BLaER1 (cell line): Measurements from ENCODE around the gene PCDHB10.
"Not testable (repeated sequence)": the region's sequence is repeated elsewhere in the genome, so short reads cannot be mapped to it uniquely, and the experiment has no call there.

ENCODE experiments used
- H3K27ac ChIP-seq: shearing (Covaris generic); formaldehyde crosslinking; 2 replicates; pipeline ENCODE4 v1.8.1; 2022
- H3K27me3 ChIP-seq: shearing (Covaris generic); formaldehyde crosslinking; 2 replicates; pipeline ENCODE4 v1.8.1; 2022
- H3K36me3 ChIP-seq: shearing (Covaris generic); formaldehyde crosslinking; 2 replicates; pipeline ENCODE4 v1.8.1; 2022
- H3K4me1 ChIP-seq: shearing (Covaris generic); formaldehyde crosslinking; 2 replicates; pipeline ENCODE4 v1.8.1; 2022
- H3K4me2 ChIP-seq: shearing (Covaris generic); formaldehyde crosslinking; 2 replicates; pipeline ENCODE4 v1.8.1; 2022
- H3K4me3 ChIP-seq: shearing (Covaris generic); formaldehyde crosslinking; 2 replicates; pipeline ENCODE4 v1.8.1; 2022
- H3K9ac ChIP-seq: shearing (Covaris generic); formaldehyde crosslinking; 2 replicates; pipeline ENCODE4 v1.8.1; 2022
- H3K9me3 ChIP-seq: shearing (Covaris generic); formaldehyde crosslinking; 2 replicates; pipeline ENCODE4 v1.8.1; 2022
- H4K20me1 ChIP-seq: shearing (Covaris generic); formaldehyde crosslinking; 2 replicates; pipeline ENCODE4 v1.8.1; 2022
- Cebpa-rat ChIP-seq: shearing (Covaris generic); IDR thresholded peaks from 2 replicates; pipeline ENCODE4 v1.8.1; 2022

PCDHB10 gene

GRCh38 chr5:141192110-141192725 lies at the start of gene PCDHB10:
Gene PCDHB10 (plus strand): TSS chr5:141192353. CDS start chr5:141192553, 200 bp downstream.
- H3K4me1 ChIP-seq: no peaks in the 10 kb centered on the region
- H3K9me3 ChIP-seq: peaks cover 61% of the 10 kb centered on the region
- H3K27me3 ChIP-seq: no peaks in the 10 kb centered on the region
- TF ChIP-seq Cebpa-rat: no peak
- H4K20me1 ChIP-seq: no peaks in the 10 kb centered on the region
- H3K4me3 ChIP-seq: no peak within 1 kb of the TSS
- H3K27ac ChIP-seq: no peak within 1 kb of the TSS
- H3K9ac ChIP-seq: no peak within 1 kb of the TSS
- H3K4me2 ChIP-seq: no peak within 1 kb of the TSS
- H3K36me3 ChIP-seq: no peaks in the 10 kb centered on the region

- H4K20me1 ChIP-seq: no peaks in the 10 kb centered on the region
- TF ChIP-seq Cebpa-rat: no peak
- H3K27me3 ChIP-seq: no peaks in the 10 kb centered on the region
- H3K4me2 ChIP-seq: no peak within 1 kb of the TSS
- no peaks in the 10 kb centered on the region for H3K4me1 ChIP-seq
- no peaks in the 10 kb centered on the region for H3K36me3 ChIP-seq
- H3K4me3 ChIP-seq: no peak within 1 kb of the TSS
- no peak within 1 kb of the TSS for H3K9ac ChIP-seq
- H3K9me3 ChIP-seq: peaks cover 35% of the 10 kb centered on the region
- no peak within 1 kb of the TSS for H3K27ac ChIP-seq
Measured at GRCh38 chr5:141149812-141150211, 42.3 kb upstream of the PCDHB10 start, which contains the start of gene PCDHB6. Gene PCDHB6 (plus strand): TSS chr5:141150057. CDS start chr5:141150258, 201 bp downstream.

- Histone ChIP-seq H3K9me3 (peaks cover 36% of the 10 kb centered on the region), H4K20me1 (no peaks in the 10 kb centered on the region), H3K4me2 (no peak overlapping the region), H3K9ac (no peak overlapping the region), H3K27ac (no peak overlapping the region), H3K36me3 (no peaks in the 10 kb centered on the region), H3K4me1 (no peaks in the 10 kb centered on the region), H3K4me3 (no peak overlapping the region), H3K27me3 (no peaks in the 10 kb centered on the region)
- no peak for TF ChIP-seq Cebpa-rat
Measured at GRCh38 chr5:141150224-141150992, 41.7 kb upstream of the PCDHB10 start.

GRCh38 chr5:141150993-141151325 lies 41.2 kb upstream of the PCDHB10 start:
- Histone ChIP-seq H3K9me3 (peaks cover 41% of the 10 kb centered on the region), H3K4me2 (no peak overlapping the region), H3K4me3 (no peak overlapping the region), H3K36me3 (no peaks in the 10 kb centered on the region), H3K27ac (no peak overlapping the region), H3K9ac (no peak overlapping the region), H4K20me1 (no peaks in the 10 kb centered on the region), H3K4me1 (no peaks in the 10 kb centered on the region), H3K27me3 (no peaks in the 10 kb centered on the region)
- TF ChIP-seq Cebpa-rat: no peak

GRCh38 chr5:141151632-141152031 lies 40.5 kb upstream of the PCDHB10 start:
- H3K4me1 ChIP-seq, H3K27ac ChIP-seq, H4K20me1 ChIP-seq, H3K9ac ChIP-seq, H3K4me2 ChIP-seq, H3K27me3 ChIP-seq, H3K36me3 ChIP-seq, H3K4me3 ChIP-seq: not testable (repeated sequence)
- H3K9me3 ChIP-seq: peaks cover 48% of the 10 kb centered on the region

- H3K4me1 ChIP-seq, H3K4me3 ChIP-seq, H4K20me1 ChIP-seq, H3K9ac ChIP-seq, H3K36me3 ChIP-seq, H3K27me3 ChIP-seq, H3K27ac ChIP-seq, H3K4me2 ChIP-seq: not testable (repeated sequence)
- H3K9me3 ChIP-seq: peaks cover 53% of the 10 kb centered on the region
Measured at GRCh38 chr5:141152096-141152495, 40.1 kb upstream of the PCDHB10 start.

GRCh38 chr5:141155540-141156374 lies 36.4 kb upstream of the PCDHB10 start:
- no peak overlapping the region for H3K4me2 ChIP-seq
- no peak for TF ChIP-seq Cebpa-rat
- no peaks in the 10 kb centered on the region for H3K36me3 ChIP-seq
- no peaks in the 10 kb centered on the region for H4K20me1 ChIP-seq
- no peaks in the 10 kb centered on the region for H3K4me1 ChIP-seq
- peaks cover 53% of the 10 kb centered on the region for H3K9me3 ChIP-seq
- H3K4me3 ChIP-seq: no peak overlapping the region
- H3K27me3 ChIP-seq: no peaks in the 10 kb centered on the region
- no peak overlapping the region for H3K27ac ChIP-seq
- H3K9ac ChIP-seq: no peak overlapping the region

- not testable (repeated sequence) for H3K4me3 ChIP-seq, H3K36me3 ChIP-seq, H3K27ac ChIP-seq, H3K4me1 ChIP-seq, H3K9ac ChIP-seq, H3K27me3 ChIP-seq, H4K20me1 ChIP-seq, H3K4me2 ChIP-seq
- peaks cover 37% of the 10 kb centered on the region for H3K9me3 ChIP-seq
Measured at GRCh38 chr5:141157356-141157755, 34.8 kb upstream of the PCDHB10 start.

GRCh38 chr5:141157901-141158300 lies 34.3 kb upstream of the PCDHB10 start:
- not testable (repeated sequence) for H3K4me2 ChIP-seq, H3K27me3 ChIP-seq, H3K9ac ChIP-seq, H3K36me3 ChIP-seq, H3K27ac ChIP-seq, H3K4me3 ChIP-seq, H3K4me1 ChIP-seq, H4K20me1 ChIP-seq
- peaks cover 37% of the 10 kb centered on the region for H3K9me3 ChIP-seq
